Tibial artery (tissue), 4 donors: ENCODE data around the gene MAN2A2.
A peak's percentile ranks its signal among the peaks of the same experiment; 100 is the strongest.
"Not testable (repeated sequence)": the region's sequence is repeated elsewhere in the genome, so short reads cannot be mapped to it uniquely, and the experiment has no call there.

Experiments used
- DNase-seq, 2 donors: peaks; one replicate each; pipeline ENCODE4 v3.0.0-alpha.2; 2019
- H3K27ac ChIP-seq, 2 donors: fragments of 200-600 bp; sonication (generic) in 1 of 2; 1 replicate in 1 of 2; 2 replicates in 1 of 2; pipeline ENCODE4 v1.5.1; 2018 to 2019; ENCODE audit warnings: mild to moderate bottlenecking in 1 of 2
- H3K27me3 ChIP-seq, 2 donors: fragments of 200-600 bp; sonication (generic) in 1 of 2; one replicate each; pipeline versions ENCODE4 v1.5.1 to v1.6.0; 2016 to 2019
- H3K36me3 ChIP-seq, 3 donors: fragments of 200-600 bp; sonication (generic) in 2 of 3; one replicate each; pipeline ENCODE4 v1.5.1; 2016 to 2019; ENCODE audit warnings: mild to moderate bottlenecking in 2 of 3
- H3K4me1 ChIP-seq, 4 donors: fragments of 200-600 bp; sonication (generic) in 2 of 4; 1 replicate in 3 of 4; 2 replicates in 1 of 4; pipeline ENCODE4 v1.5.1; 2016 to 2019
- H3K4me3 ChIP-seq, 2 donors: fragments of 200-600 bp; sonication (generic) in 1 of 2; 1 replicate in 1 of 2; 2 replicates in 1 of 2; pipeline ENCODE4 v1.5.1; 2018 to 2019; ENCODE audit warnings: mild to moderate bottlenecking in 2 of 2
- H3K9me3 ChIP-seq, 3 donors: fragments of 200-600 bp; sonication (generic) in 1 of 3; one replicate each; pipeline ENCODE4 v1.5.1; 2016 to 2019
- CTCF ChIP-seq, 2 experiments: fragments of 200-600 bp in 1 of 2; fragments of 450-650 bp in 1 of 2; IDR thresholded peaks; one replicate each; pipeline ENCODE4 v1.5.1; 2017 to 2019; ENCODE audit warnings: antibody characterized with exemption in 2 of 2, mild to moderate bottlenecking in 1 of 2, moderate library complexity in 1 of 2
- intact Hi-C: fragments of 100-400 bp; cut with DNase I; formaldehyde crosslinking; loops from one replicate; pipeline ENCODE4 v1.15.0; 2023; ENCODE audit warnings: low total_unique reads

MAN2A2 gene

GRCh38 chr15:90904746-90905145 lies 1.6 kb downstream of the MAN2A2 start:
- no peak overlapping the region for H3K27ac ChIP-seq
- peaks cover 45 to 49% (median 45%) of the 10 kb centered on the region in 3 donors for H3K36me3 ChIP-seq
- TF ChIP-seq CTCF (IDR thresholded peaks at IDR 0.05), result no peak
- peaks cover 0 to 22% (median 12%) of the 10 kb centered on the region in 4 donors for H3K4me1 ChIP-seq
- intact Hi-C loops, result no loop called here
- no peaks in the 10 kb centered on the region for H3K9me3 ChIP-seq
- no peak for DNase-seq
- no peaks in the 10 kb centered on the region for H3K27me3 ChIP-seq
- H3K4me3 ChIP-seq, result no peak overlapping the region

GRCh38 chr15:90905306-90906180 lies 2.4 kb downstream of the MAN2A2 start:
- Histone ChIP-seq H3K36me3 (peaks cover 53 to 57% (median 53%) of the 10 kb centered on the region in 3 donors), H3K9me3 (no peaks in the 10 kb centered on the region), H3K27me3 (no peaks in the 10 kb centered on the region), H3K4me1 (peaks cover 0 to 22% (median 12%) of the 10 kb centered on the region in 4 donors), H3K27ac (no peak overlapping the region), H3K4me3 (no peak overlapping the region)
- no peak for TF ChIP-seq CTCF (IDR thresholded peaks at IDR 0.05)
- no peak for DNase-seq
- intact Hi-C loops, result no loop called here

GRCh38 chr15:90906181-90906849 lies 3.2 kb downstream of the MAN2A2 start:
- Histone ChIP-seq H3K9me3 (no peaks in the 10 kb centered on the region), H3K4me1 (peaks cover 0 to 22% (median 12%) of the 10 kb centered on the region in 4 donors), H3K27me3 (no peaks in the 10 kb centered on the region), H3K36me3 (peaks cover 61 to 65% (median 61%) of the 10 kb centered on the region in 3 donors), H3K4me3 (no peak overlapping the region), H3K27ac (no peak overlapping the region)
- TF ChIP-seq CTCF (IDR thresholded peaks at IDR 0.05), result no peak
- no peak for DNase-seq
- intact Hi-C loops, result no loop called here

- Histone ChIP-seq H3K27me3 (no peaks in the 10 kb centered on the region), H3K27ac (no peak overlapping the region), H3K9me3 (no peaks in the 10 kb centered on the region), H3K4me3 (no peak overlapping the region), H3K36me3 (peaks cover 69 to 73% (median 69%) of the 10 kb centered on the region in 3 donors), H3K4me1 (peaks cover 0 to 16% (median 9%) of the 10 kb centered on the region in 4 donors)
- DNase-seq, result no peak
- TF ChIP-seq CTCF (IDR thresholded peaks at IDR 0.05), result no peak
- intact Hi-C loops, result no loop called here
These were observed 4.1 kb downstream of the MAN2A2 start for GRCh38 chr15:90907051-90907660.

- intact Hi-C loops, result no loop called here
- Histone ChIP-seq H3K27ac (no peak overlapping the region), H3K4me1 (peaks cover 0 to 16% (median 9%) of the 10 kb centered on the region in 4 donors), H3K27me3 (no peaks in the 10 kb centered on the region), H3K36me3 (peaks cover 77 to 82% (median 77%) of the 10 kb centered on the region in 3 donors), H3K9me3 (no peaks in the 10 kb centered on the region), H3K4me3 (no peak overlapping the region)
- DNase-seq, result peak in 1 of 2 donors; percentile 51
- no peak for TF ChIP-seq CTCF (IDR thresholded peaks at IDR 0.05)
These were observed 4.9 kb downstream of the MAN2A2 start for GRCh38 chr15:90907838-90908507.

- H3K9me3 ChIP-seq, DNase-seq, H3K27ac ChIP-seq, H3K27me3 ChIP-seq, intact Hi-C loops, H3K4me1 ChIP-seq, H3K4me3 ChIP-seq: not testable (repeated sequence)
- H3K36me3 ChIP-seq, result peaks cover 92 to 96% (median 92%) of the 10 kb centered on the region in 3 donors
These were observed 6.3 kb downstream of the MAN2A2 start for GRCh38 chr15:90909449-90909848.
